HG03354 (cell line): ENCODE results near the gene CHCHD1.
"Not testable (repeated sequence)": the region's sequence is repeated elsewhere in the genome, so short reads cannot be mapped to it uniquely, and the experiment has no call there.

Experiments
- ATAC-seq: cut with Tn5 transposase; IDR thresholded peaks from one replicate; pipeline ENCODE4 v1.9.1; 2021; ENCODE audit warnings: mild to moderate bottlenecking; ENCODE audit not compliant: unreplicated experiment, poor library complexity, severe bottlenecking

Gene CHCHD1

DNA sequence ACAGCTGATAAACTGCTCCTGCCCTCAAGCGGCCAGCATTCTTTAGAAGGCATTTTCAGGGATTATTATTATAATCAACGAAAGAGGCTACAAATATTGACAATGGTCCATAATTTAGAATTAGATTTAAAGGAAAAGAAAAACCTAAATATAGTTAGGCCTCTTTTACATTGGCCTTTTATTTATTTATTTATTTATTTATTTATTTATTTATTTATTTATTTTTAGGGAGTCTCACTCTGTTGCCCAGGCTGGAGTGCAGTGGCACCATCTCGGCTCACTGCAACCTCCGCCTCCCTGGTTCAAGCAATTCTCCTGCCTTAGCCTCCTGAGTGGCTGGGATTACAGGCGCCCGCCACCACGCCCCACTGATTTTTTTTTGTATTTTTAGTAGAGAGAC lies 47.2 kb downstream of the CHCHD1 start:
- not testable (repeated sequence) for ATAC-seq
